Chondrocyte (in vitro differentiated cells): ENCODE measurements around the gene CFHR2. TPM values are rescaled to one million over a fixed set of nuclear protein-coding genes. Genes with fewer than 3 reads are reported as not detected.

Experiments used
- DNase-seq: peaks from one replicate; pipeline ENCODE4 v3.0.0; 2021; ENCODE audit warnings: mixed read lengths, low spot score
- H3K27ac Mint-ChIP-seq: one replicate; pipeline ENCODE4 v1.8.0; 2021; ENCODE audit warnings: mild to moderate bottlenecking, moderate library complexity, mixed read lengths; ENCODE audit not compliant: unreplicated experiment
- H3K27me3 Mint-ChIP-seq: 2 replicates; pipeline ENCODE4 v1.8.0; 2021; ENCODE audit warnings: low read depth, mixed read lengths
- H3K36me3 Mint-ChIP-seq: 2 replicates; pipeline ENCODE4 v1.8.0; 2021; ENCODE audit warnings: low read depth, mixed read lengths
- H3K4me1 Mint-ChIP-seq: 2 replicates; pipeline ENCODE4 v1.8.0; 2021; ENCODE audit warnings: low read depth, mild to moderate bottlenecking, mixed read lengths
- H3K4me3 Mint-ChIP-seq: one replicate; pipeline ENCODE4 v1.8.0; 2021; ENCODE audit warnings: mild to moderate bottlenecking, moderate library complexity, mixed read lengths; ENCODE audit not compliant: unreplicated experiment
- H3K9me3 Mint-ChIP-seq: 2 replicates; pipeline ENCODE4 v1.8.0; 2021; ENCODE audit warnings: low read depth, mixed read lengths
- CTCF ChIP-seq: fragments of 200-600 bp; sonication (generic); IDR thresholded peaks from 2 replicates; pipeline ENCODE4 v1.5.0; 2021; ENCODE audit warnings: antibody characterized with exemption, mild to moderate bottlenecking, moderate library complexity
- total RNA-seq: library from RNA; stranded (reverse); gene quantifications from 3 replicates; pipeline ENCODE4 v1.2.1, GENCODE V29; 2021

The CFHR2 gene
- total RNA-seq, 1 donor from 2014 or later = not detected

DNA sequence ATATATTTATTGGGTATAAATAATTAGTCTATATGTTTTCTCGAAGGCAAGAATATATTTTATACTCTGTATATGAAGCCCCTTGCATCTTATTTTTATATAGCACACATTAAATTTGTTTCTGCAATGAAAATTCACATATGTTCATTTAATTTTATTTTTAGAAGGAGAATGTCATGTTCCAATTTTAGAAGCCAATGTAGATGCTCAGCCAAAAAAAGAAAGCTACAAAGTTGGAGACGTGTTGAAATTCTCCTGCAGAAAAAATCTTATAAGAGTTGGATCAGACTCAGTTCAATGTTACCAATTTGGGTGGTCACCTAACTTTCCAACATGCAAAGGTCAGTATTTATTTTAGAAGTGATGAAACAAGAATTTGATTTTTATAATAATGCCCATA, 50.4 kb downstream of the CFHR2 start:
- no peak for TF ChIP-seq CTCF
- DNase-seq = no peak
- no peak overlapping the region for H3K4me3 Mint-ChIP-seq
- H3K27me3 Mint-ChIP-seq = peaks cover 14% of the 10 kb centered on the region
- no peak overlapping the region for H3K27ac Mint-ChIP-seq
- peaks cover 8% of the 10 kb centered on the region for H3K4me1 Mint-ChIP-seq
- H3K36me3 Mint-ChIP-seq = no peaks in the 10 kb centered on the region
- peaks cover 5% of the 10 kb centered on the region for H3K9me3 Mint-ChIP-seq

GRCh38 chr1:196997423-196997822, 53.9 kb downstream of the CFHR2 start:
- Mint-ChIP-seq H3K27ac (no peak overlapping the region), H3K36me3 (no peaks in the 10 kb centered on the region), H3K9me3 (no peaks in the 10 kb centered on the region), H3K27me3 (no peaks in the 10 kb centered on the region), H3K4me1 (peaks cover 6% of the 10 kb centered on the region), H3K4me3 (no peak overlapping the region)
- peak; percentile 28 for TF ChIP-seq CTCF
- no peak for DNase-seq

DNA sequence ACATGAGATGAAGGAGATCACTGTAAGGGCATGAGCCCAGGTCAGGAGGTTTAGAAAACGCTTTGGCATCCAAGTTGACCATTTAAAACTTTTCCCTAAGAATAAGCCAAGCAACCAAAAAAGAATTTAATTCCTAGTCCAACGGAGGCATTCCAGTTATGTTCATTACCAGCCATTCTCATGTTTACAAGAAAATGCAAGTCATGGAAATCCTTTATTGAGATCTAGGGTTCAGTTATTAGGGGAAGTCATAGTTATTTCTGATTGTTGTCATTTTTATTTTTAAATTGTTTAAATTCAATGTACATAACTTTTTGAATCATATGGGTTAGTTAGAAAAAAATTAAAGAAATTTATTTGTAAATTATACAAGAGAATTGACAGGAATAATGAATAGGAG, 58.3 kb downstream of the CFHR2 start:
- peaks cover 1% of the 10 kb centered on the region for H3K27me3 Mint-ChIP-seq
- no peak for DNase-seq
- no peaks in the 10 kb centered on the region for H3K9me3 Mint-ChIP-seq
- no peak for TF ChIP-seq CTCF
- H3K4me3 Mint-ChIP-seq = no peak overlapping the region
- H3K27ac Mint-ChIP-seq = no peak overlapping the region
- no peaks in the 10 kb centered on the region for H3K36me3 Mint-ChIP-seq
- H3K4me1 Mint-ChIP-seq = peaks cover 6% of the 10 kb centered on the region

DNA sequence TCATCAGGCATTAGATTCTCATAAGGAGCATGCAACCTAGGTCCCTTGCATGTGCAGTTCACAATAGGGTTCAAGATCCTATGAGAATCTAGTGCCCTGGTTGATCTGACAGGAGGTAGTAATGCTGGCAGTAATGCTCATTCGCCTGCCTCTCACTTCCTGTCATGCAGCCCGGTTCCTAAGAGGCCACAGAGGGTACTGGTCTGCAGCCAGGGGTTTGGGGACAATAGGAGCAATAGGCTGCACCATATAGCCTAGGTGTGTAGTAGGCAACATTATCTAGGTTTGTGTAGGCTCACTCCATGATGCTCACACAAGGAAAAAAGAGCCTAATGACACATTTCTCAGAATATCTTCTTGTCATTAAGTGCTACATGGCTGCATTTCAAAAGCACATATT, 59.6 kb downstream of the CFHR2 start:
- no peaks in the 10 kb centered on the region for H3K9me3 Mint-ChIP-seq

DNA sequence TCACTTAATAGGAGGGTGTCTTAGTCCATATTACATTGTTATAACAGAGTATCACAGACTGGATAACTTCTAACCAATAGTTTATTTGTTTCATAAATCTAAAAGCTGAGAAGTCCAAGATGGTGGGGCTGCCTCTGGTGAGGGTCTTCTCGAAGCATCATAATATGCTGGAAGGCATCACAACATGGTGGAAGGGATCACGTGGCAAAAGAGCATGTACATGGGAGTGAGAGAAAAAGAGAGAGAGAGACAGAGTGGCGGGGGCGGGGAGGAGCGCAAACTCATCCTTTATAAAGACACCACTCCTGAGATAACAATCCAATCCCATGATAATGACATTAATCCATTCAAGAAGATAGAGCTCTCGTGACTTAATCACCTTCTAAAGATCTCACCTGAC, 65.3 kb downstream of the CFHR2 start:
- Mint-ChIP-seq H3K27ac (no peak overlapping the region), H3K9me3 (peaks cover 7% of the 10 kb centered on the region)
- TF ChIP-seq CTCF = no peak

More for the DNA sequence above, 59.6 kb downstream of the CFHR2 start:
- TF ChIP-seq CTCF = no peak
- Mint-ChIP-seq H3K4me3 (no peak overlapping the region), H3K4me1 (no peaks in the 10 kb centered on the region), H3K27ac (no peak overlapping the region), H3K27me3 (peaks cover 1% of the 10 kb centered on the region), H3K36me3 (no peaks in the 10 kb centered on the region)
- DNase-seq = no peak

More for the DNA sequence above, 65.3 kb downstream of the CFHR2 start:
- no peak overlapping the region for H3K4me3 Mint-ChIP-seq
- peaks cover 1% of the 10 kb centered on the region for H3K36me3 Mint-ChIP-seq
- H3K4me1 Mint-ChIP-seq = no peaks in the 10 kb centered on the region
- H3K27me3 Mint-ChIP-seq = peaks cover 1% of the 10 kb centered on the region
- no peak for DNase-seq

Other genes starting within 250 kb of the CFHR2 start
- gene CFHR3, start 168.9 kb upstream of the CFHR2 start, total RNA-seq = 0.31 TPM in 1 of 3 replicates, not detected in the others
- not detected in 3 replicates for gene CFHR1, start 124.0 kb upstream of the CFHR2 start, total RNA-seq
- gene CFHR4, start 55.7 kb upstream of the CFHR2 start, total RNA-seq = not detected in 3 replicates
- gene CFHR5, start 33.8 kb downstream of the CFHR2 start, total RNA-seq = not detected in 3 replicates
- gene F13B, start 123.5 kb downstream of the CFHR2 start, total RNA-seq = not detected in 3 replicates
- gene ASPM, start 202.9 kb downstream of the CFHR2 start, total RNA-seq = 4.7 to 7.2 TPM (median 6.6 TPM) in 3 replicates